GM12878 (cell line): ENCODE results near the gene YKT6. TPM values are rescaled to one million over a fixed set of nuclear protein-coding genes. Genes with fewer than 3 reads are reported as not detected.

Experiments
- ATAC-seq: fragments of 200-7000 bp; cut with Tn5 transposase; 3 replicates; pipeline ENCODE4 v1.9.1; 2020; ENCODE audit warnings: mild to moderate bottlenecking, moderate library complexity
- BruUV-seq: library from RNA; stranded (reverse); fragments of 400-500 nt; replicated peaks from 2 replicates; lab custom pipeline; 2021; lab: Mats Ljungman, UMichigan
- CTCF ChIA-PET: fragments of 300-600 bp; sonication (Branson Sonifier 250); formaldehyde crosslinking; extraction: SDS; loops from one replicate; lab custom pipeline; 2021; ENCODE audit warnings: inconsistent platforms; lab: Yijun Ruan, JAX
- POLR2A ChIA-PET: fragments of 350-600 bp; formaldehyde crosslinking; extraction: SDS; loops from one replicate; lab custom pipeline; 2021; ENCODE audit warnings: inconsistent platforms; lab: Charles Lee
- RAD21 ChIA-PET: fragments of 300-600 bp; sonication (Branson Sonifier 250); formaldehyde crosslinking; loops from one replicate; lab custom pipeline; 2023; ENCODE audit warnings: antibody characterized with exemption; ENCODE audit not compliant: unreplicated experiment; lab: Charles Lee
- SMC1A ChIA-PET: fragments of 300-600 bp; sonication (Branson Sonifier 250); formaldehyde crosslinking; loops from one replicate; lab custom pipeline; 2023; ENCODE audit not compliant: unreplicated experiment, uncharacterized antibody; lab: Charles Lee
- DNase-seq: peaks from one replicate; pipeline ENCODE4 v3.0.0-alpha.2; 2011; ENCODE audit warnings: low read depth, low spot score
- FAIRE-seq: peaks from 3 replicates; lab custom pipeline; 2011; peaks lifted over from hg19 to GRCh38; lab: Jason Lieb, UNC
- H2AFZ ChIP-seq: 2 replicates; pipeline ENCODE4 v1.6.0; 2011; ENCODE audit warnings: low read depth, low read length, control low read depth; ENCODE audit not compliant: control insufficient read depth
- H3K27ac ChIP-seq: 2 replicates; pipeline ENCODE4 v1.5.1; 2011; ENCODE audit warnings: control low read depth; ENCODE audit not compliant: control insufficient read depth, insufficient read depth
- H3K27me3 ChIP-seq, 2 experiments: replicated peaks in 1 of 2; 2 replicates each; pipeline versions ENCODE4 v1.6.0 to v1.6.1; 2011; ENCODE audit warnings: low read length in 1 of 2; ENCODE audit not compliant: control insufficient read depth in 2 of 2, insufficient read depth in 2 of 2
- H3K36me3 ChIP-seq, 2 experiments: 2 replicates each; pipeline ENCODE4 v1.5.1; 2011; ENCODE audit warnings: low read length in 1 of 2; ENCODE audit not compliant: control insufficient read depth in 2 of 2, insufficient read depth in 2 of 2
- H3K4me1 ChIP-seq: 2 replicates; pipeline ENCODE4 v1.6.1; 2011; ENCODE audit warnings: mild to moderate bottlenecking, low read length, moderate library complexity, mixed read lengths; ENCODE audit not compliant: control insufficient read depth, insufficient read depth
- H3K4me2 ChIP-seq: 2 replicates; pipeline ENCODE4 v1.6.0; 2011; ENCODE audit warnings: control low read depth; ENCODE audit not compliant: control insufficient read depth, insufficient read depth
- H3K4me3 ChIP-seq: fragments of 200-600 bp; sonication (generic); 2 replicates; pipeline ENCODE4 v1.5.1; 2016
- H3K79me2 ChIP-seq: 2 replicates; pipeline ENCODE4 v1.6.0; 2011; ENCODE audit warnings: low read length; ENCODE audit not compliant: control insufficient read depth, insufficient read depth
- H3K9ac ChIP-seq: 2 replicates; pipeline ENCODE4 v1.8.0; 2011; ENCODE audit warnings: low read length, control low read depth, mixed read lengths; ENCODE audit not compliant: control insufficient read depth, insufficient read depth
- H3K9me3 ChIP-seq: replicated peaks from 3 replicates; pipeline ENCODE4 v1.5.1; 2011; ENCODE audit warnings: mild to moderate bottlenecking, low read length; ENCODE audit not compliant: control insufficient read depth, insufficient read depth
- H4K20me1 ChIP-seq: 2 replicates; pipeline ENCODE4 v1.6.0; 2011; ENCODE audit not compliant: control insufficient read depth, insufficient read depth
- ASH2L ChIP-seq: fragments of 300-600, 200-600 bp; sonication (generic); IDR thresholded peaks from 2 replicates; pipeline ENCODE4 v1.6.1; 2017; ENCODE audit warnings: low read depth, mild to moderate bottlenecking, borderline replicate concordance
- BACH1 ChIP-seq: fragments of 450-650 bp; IDR thresholded peaks from 2 replicates; pipeline ENCODE4 v1.6.1; 2017; ENCODE audit warnings: mild to moderate bottlenecking, borderline replicate concordance
- BCL11A ChIP-seq: IDR thresholded peaks from 2 replicates; pipeline ENCODE4 v1.6.1; 2011; ENCODE audit warnings: low read depth, low read length
- CEBPB ChIP-seq, 2 experiments: fragments of 150-350 bp in 1 of 2; IDR thresholded peaks; 2 replicates each; pipeline ENCODE4 v1.6.1; 2012 to 2014; ENCODE audit warnings: low read depth in 2 of 2, low read length in 2 of 2, borderline replicate concordance in 1 of 2, inconsistent platforms in 1 of 2
- CREM ChIP-seq: IDR thresholded peaks from 2 replicates; pipeline ENCODE4 v1.6.1; 2014; ENCODE audit warnings: antibody characterized with exemption, low read depth
- FOS ChIP-seq: IDR thresholded peaks from 3 replicates; pipeline ENCODE4 v1.6.1; 2011; ENCODE audit warnings: borderline replicate concordance; ENCODE audit not compliant: insufficient read length; ENCODE audit errors: extremely low read depth
- IKZF1 ChIP-seq: fragments of 450-650 bp; conservative IDR thresholded peaks from 2 replicates; pipeline ENCODE4 v1.6.1; 2017; ENCODE audit warnings: antibody characterized with exemption, mild to moderate bottlenecking
- KLF5 ChIP-seq: fragments of 450-650 bp; IDR thresholded peaks from 2 replicates; pipeline ENCODE4 v1.6.1; 2014; ENCODE audit warnings: mild to moderate bottlenecking; ENCODE audit not compliant: partially characterized antibody
- NFXL1 ChIP-seq: fragments of 450-650 bp; IDR thresholded peaks from 2 replicates; pipeline ENCODE4 v1.6.1; 2017; ENCODE audit warnings: antibody characterized with exemption, mild to moderate bottlenecking, borderline replicate concordance
- NFYB ChIP-seq: IDR thresholded peaks from 2 replicates; pipeline ENCODE4 v1.6.1; 2011; ENCODE audit warnings: low read depth, mild to moderate bottlenecking, low read length, improper control_type of control experiment, moderate library complexity; ENCODE audit not compliant: insufficient read depth
- RELA ChIP-seq: fragments of 450-650 bp; IDR thresholded peaks from 2 replicates; pipeline ENCODE4 v1.8.0; 2014; ENCODE audit warnings: borderline replicate concordance; ENCODE audit not compliant: partially characterized antibody
- WGBS: methylation state at CpG from one replicate; pipeline ENCODE4 v1.1.6; 2016; ENCODE audit warnings: low lambda C conversion rate; ENCODE audit not compliant: insufficient replicate concordance, insufficient coverage; ENCODE audit errors: missing lambda C conversion rate; 5-methylcytosine and 5-hydroxymethylcytosine counted together
- in situ Hi-C: fragments of 300-500 bp; cut with MboI; formaldehyde crosslinking; loops from 9 replicates; pipeline ENCODE4 v1.14.3; 2018; ENCODE audit warnings: mixed read lengths
- intact Hi-C: fragments of 100-400 bp; cut with micrococcal nuclease; formaldehyde crosslinking; loops from one replicate; pipeline ENCODE4 v1.14.2; 2022; ENCODE audit not compliant: unreplicated experiment
- polyA plus RNA-seq, 11 experiments: library from polyadenylated mRNA; depleted of rRNA in 4 of 11; unstranded in 6 of 11; stranded (reverse) in 5 of 11; fragments of >200 nt; fragmentation: Nextera tagmentation in 4 of 11; fragmentation: Illumina TruSeq in 1 of 11; extraction: Ambion mirVana in 4 of 11; extraction: Trizol in 1 of 11; gene quantifications; 1 replicate in 1 of 11; 2 replicates in 10 of 11; pipeline versions ENCODE4 v1.2.1 to v1.2.3, GENCODE V29; 2011 to 2016; ENCODE audit warnings: inconsistent platforms in 2 of 11, missing spikeins in 2 of 11, low read depth in 1 of 11
- total RNA-seq, 4 experiments: library from RNA; depleted of rRNA in 3 of 4; stranded (reverse); fragments of >200 nt in 3 of 4; fragmentation: Illumina TruSeq in 1 of 4; extraction: Trizol in 1 of 4; gene quantifications; 2 replicates each; pipeline versions ENCODE4 v1.2.1 to v1.2.3, GENCODE V29; 2013 to 2021
- TF ChIP-seq, protein P1 (sequence below): fragments of 450-650 bp; IDR thresholded peaks from 2 replicates; pipeline ENCODE4 v1.6.1; 2017; ENCODE audit warnings: mild to moderate bottlenecking
- TF ChIP-seq, protein P2 (sequence below): fragments of 450-650 bp; IDR thresholded peaks from 2 replicates; pipeline ENCODE4 v1.6.1; 2016; ENCODE audit warnings: mild to moderate bottlenecking
- TF ChIP-seq, protein P3 (sequence below): IDR thresholded peaks from 2 replicates; pipeline ENCODE4 v1.6.1; 2012; ENCODE audit warnings: low read depth, low read length, improper control_type of control experiment
- TF ChIP-seq, protein P4 (sequence below): fragments of 450-650 bp; IDR thresholded peaks from 2 replicates; pipeline ENCODE4 v1.6.1; 2017; ENCODE audit warnings: borderline replicate concordance

The YKT6 gene
- total and polyA plus RNA-seq, 10 of the 15 experiments (the other 5 are each of a cell fraction or from before 2014, with no cell fraction given), result 1.7 to 95.2 (median 70.5) TPM

DNA sequence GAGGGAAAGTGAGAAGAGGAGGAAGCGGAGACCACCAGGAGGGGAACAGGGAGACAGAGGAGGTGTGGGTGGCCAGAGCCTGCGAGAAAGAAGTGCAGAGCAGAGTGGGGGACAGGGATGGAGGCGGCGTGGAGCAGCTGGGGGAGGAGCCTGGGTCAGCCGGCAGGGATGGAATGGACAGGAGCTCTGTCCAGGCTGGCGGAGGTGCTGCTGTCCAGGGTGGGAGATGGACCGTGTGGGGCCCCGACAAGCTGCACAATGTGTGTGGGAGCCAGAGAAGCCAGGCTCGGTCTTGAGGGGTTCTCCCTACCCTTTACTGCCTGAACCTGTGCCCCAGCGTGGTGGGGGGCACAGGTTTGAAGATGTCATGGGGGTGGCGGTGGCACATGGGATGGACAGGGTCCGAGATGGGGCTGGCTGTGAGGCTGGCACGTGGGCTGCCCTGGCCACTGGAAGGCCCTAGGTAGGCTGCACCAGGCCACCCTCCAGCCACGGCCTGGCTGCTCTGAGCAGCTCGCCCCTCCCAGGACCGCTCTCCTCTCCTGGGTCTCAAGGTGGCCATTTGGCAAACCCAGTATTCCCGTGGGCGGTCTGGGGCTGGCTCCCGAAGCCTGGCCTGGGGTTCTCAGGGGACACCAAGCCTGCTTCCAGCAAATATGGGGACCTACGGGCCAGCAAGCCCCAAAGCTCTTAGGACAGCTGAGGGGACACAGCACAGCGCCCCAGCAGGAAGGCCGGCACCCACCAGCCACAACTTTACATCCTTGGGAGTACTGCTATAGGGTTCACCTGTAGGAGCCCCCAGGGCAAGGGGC, 32.3 kb downstream of the YKT6 start (continued):
- TF ChIP-seq, protein P1, sequence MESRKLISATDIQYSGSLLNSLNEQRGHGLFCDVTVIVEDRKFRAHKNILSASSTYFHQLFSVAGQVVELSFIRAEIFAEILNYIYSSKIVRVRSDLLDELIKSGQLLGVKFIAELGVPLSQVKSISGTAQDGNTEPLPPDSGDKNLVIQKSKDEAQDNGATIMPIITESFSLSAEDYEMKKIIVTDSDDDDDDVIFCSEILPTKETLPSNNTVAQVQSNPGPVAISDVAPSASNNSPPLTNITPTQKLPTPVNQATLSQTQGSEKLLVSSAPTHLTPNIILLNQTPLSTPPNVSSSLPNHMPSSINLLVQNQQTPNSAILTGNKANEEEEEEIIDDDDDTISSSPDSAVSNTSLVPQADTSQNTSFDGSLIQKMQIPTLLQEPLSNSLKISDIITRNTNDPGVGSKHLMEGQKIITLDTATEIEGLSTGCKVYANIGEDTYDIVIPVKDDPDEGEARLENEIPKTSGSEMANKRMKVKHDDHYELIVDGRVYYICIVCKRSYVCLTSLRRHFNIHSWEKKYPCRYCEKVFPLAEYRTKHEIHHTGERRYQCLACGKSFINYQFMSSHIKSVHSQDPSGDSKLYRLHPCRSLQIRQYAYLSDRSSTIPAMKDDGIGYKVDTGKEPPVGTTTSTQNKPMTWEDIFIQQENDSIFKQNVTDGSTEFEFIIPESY, result no peak
- TF ChIP-seq CREM (no peak), CEBPB (IDR thresholded peaks at IDR 0.05; ENCODE audit: borderline replicate concordance in 1 of 2, low read depth in 2 of 2, low read length in 2 of 2) (no peak), NFXL1 (no peak), RELA (no peak), FOS (no peak)

DNA sequence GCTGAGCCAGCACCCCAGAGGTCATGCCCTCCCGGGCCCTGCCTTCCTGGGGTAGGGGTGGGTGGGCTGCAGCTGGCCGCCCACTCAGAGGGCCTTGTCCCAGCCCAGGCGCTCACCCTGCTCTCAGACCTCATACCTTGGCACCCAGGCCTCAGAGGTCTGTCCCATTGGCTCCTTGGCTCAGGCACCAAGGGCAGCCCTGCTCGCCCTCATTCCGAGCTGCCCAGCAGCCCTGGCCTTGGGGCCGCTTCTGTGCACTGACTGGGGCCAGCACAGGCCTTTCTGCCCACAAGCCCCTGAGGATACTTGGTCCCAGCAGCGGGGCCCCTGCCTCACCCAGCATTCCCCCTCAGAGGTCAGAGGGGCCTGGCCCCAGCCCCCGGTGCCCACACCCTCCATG, 34.3 kb downstream of the YKT6 start:
- 17% methylated on average over 8 of the region's 8 CpGs for WGBS
- Histone ChIP-seq H4K20me1 (no peaks in the 10 kb centered on the region), H3K9ac (no peak overlapping the region), H3K27me3 (no peaks in the 10 kb centered on the region; a peak in 1 of 4 replicates), H3K4me2 (no peak overlapping the region), H3K4me1 (no peaks in the 10 kb centered on the region), H3K4me3 (no peak overlapping the region), H3K79me2 (no peaks in the 10 kb centered on the region), H2AFZ (no peak overlapping the region), H3K36me3 (no peaks in the 10 kb centered on the region), H3K27ac (no peak overlapping the region), H3K9me3 (no peaks in the 10 kb centered on the region)
- no peak for ATAC-seq
- no peak for DNase-seq
- intact Hi-C loops, result no loop called here
- ChIA-PET SMC1A (no interaction called here), RAD21 (interaction anchor here (0.6 kb wide), 1 partner anchor 119 kb away, joined by 3 read pairs; no protein-coding TSS in a partner anchor), POLR2A (no interaction called here), CTCF (no interaction called here)
- TF ChIP-seq, protein P2, sequence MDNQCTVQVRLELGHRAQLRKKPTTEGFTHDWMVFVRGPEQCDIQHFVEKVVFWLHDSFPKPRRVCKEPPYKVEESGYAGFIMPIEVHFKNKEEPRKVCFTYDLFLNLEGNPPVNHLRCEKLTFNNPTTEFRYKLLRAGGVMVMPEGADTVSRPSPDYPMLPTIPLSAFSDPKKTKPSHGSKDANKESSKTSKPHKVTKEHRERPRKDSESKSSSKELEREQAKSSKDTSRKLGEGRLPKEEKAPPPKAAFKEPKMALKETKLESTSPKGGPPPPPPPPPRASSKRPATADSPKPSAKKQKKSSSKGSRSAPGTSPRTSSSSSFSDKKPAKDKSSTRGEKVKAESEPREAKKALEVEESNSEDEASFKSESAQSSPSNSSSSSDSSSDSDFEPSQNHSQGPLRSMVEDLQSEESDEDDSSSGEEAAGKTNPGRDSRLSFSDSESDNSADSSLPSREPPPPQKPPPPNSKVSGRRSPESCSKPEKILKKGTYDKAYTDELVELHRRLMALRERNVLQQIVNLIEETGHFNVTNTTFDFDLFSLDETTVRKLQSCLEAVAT, result no peak
- TF ChIP-seq KLF5 (no peak), BACH1 (no peak), NFYB (no peak), CEBPB (IDR thresholded peaks at IDR 0.05; ENCODE audit: borderline replicate concordance in 1 of 2, low read depth in 2 of 2, low read length in 2 of 2) (no peak), IKZF1 (no peak), BCL11A (no peak), ASH2L (no peak)
- TF ChIP-seq, protein P3, sequence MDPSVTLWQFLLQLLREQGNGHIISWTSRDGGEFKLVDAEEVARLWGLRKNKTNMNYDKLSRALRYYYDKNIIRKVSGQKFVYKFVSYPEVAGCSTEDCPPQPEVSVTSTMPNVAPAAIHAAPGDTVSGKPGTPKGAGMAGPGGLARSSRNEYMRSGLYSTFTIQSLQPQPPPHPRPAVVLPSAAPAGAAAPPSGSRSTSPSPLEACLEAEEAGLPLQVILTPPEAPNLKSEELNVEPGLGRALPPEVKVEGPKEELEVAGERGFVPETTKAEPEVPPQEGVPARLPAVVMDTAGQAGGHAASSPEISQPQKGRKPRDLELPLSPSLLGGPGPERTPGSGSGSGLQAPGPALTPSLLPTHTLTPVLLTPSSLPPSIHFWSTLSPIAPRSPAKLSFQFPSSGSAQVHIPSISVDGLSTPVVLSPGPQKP, result no peak
- TF ChIP-seq, protein P4, sequence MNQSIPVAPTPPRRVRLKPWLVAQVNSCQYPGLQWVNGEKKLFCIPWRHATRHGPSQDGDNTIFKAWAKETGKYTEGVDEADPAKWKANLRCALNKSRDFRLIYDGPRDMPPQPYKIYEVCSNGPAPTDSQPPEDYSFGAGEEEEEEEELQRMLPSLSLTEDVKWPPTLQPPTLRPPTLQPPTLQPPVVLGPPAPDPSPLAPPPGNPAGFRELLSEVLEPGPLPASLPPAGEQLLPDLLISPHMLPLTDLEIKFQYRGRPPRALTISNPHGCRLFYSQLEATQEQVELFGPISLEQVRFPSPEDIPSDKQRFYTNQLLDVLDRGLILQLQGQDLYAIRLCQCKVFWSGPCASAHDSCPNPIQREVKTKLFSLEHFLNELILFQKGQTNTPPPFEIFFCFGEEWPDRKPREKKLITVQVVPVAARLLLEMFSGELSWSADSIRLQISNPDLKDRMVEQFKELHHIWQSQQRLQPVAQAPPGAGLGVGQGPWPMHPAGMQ, result no peak
- no TSS peak for BruUV-seq
- no peak for FAIRE-seq
- in situ Hi-C loops, result no loop called here
